Inferior parietal cortex (tissue), 1 donor: ENCODE data around the gene CTIF.

Experiments used
- DNase-seq: peaks from one replicate; pipeline ENCODE4 v3.0.0-alpha.2; 2016; ENCODE audit errors: extremely low spot score

The CTIF gene

DNA sequence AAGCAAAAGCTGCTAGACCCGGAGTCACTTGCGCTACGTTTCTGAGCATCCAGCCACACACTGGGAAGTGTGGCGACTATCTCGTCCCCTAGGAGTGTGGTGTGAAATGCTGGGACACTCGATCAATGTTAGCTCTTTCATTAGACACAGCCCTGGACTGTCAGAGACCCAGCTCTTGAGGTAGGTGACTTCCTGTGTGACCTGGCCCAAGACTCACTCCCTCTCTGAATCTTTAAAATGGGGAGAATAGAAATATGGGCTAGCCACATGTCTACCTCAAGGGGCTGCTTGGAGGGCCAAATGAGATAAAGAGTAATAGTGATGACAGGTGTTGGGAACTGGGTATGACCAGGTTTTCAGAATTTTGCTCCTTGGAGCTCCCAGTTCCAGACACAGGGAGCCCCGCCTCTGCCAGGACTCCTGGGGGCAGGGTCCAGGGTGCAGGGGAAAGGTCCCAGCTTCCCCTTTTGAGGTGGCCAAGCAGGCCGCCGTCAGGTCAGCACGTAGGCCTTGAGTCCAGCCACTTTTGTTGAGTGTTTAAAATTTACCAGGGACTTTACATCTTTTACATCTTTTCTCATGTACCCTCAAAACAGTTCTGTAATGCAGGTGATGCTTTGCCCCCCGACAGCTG lies 36.0 kb downstream of the CTIF start:
- no peak for DNase-seq

GRCh38 chr18:48575301-48575657 lies 36.4 kb downstream of the CTIF start:
- DNase-seq = no peak

GRCh38 chr18:48575658-48576456 lies 37.0 kb downstream of the CTIF start:
- DNase-seq = peak; percentile 72

GRCh38 chr18:48576457-48576771 lies 37.6 kb downstream of the CTIF start:
- peak; percentile 64 for DNase-seq

DNA sequence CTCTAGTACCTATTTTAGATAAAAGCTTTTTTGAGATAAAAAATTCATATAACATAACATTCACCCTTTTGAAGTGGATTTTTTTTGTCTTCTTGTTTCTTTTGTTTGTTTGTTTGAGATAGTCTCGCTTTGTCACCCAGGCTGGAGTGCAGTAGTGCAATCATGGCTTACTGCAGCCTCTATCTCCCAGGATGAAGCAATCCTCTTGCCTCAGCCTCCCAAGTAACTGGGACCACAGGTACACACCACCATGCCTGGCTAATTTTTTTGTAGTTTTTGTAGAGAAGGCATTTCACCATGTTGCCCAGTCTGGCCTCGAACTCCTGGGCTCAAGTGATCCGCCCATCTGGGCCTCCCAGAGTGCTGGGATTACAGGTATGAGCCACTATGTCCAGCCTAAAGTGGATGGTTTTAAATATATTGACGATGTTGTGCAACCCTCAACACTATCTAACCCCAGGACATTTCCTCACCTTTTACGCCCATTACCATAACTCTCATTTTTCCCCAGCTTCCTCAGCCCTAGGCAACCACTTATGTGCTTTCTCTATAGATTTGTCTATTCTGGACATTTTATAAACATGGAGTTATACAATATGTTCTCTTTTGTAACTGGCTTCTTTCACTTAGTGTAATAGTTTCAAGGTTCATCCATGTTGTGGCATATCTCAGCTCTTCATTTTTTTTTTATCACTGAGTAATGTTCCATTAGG lies 38.8 kb downstream of the CTIF start:
- DNase-seq = no peak

DNA sequence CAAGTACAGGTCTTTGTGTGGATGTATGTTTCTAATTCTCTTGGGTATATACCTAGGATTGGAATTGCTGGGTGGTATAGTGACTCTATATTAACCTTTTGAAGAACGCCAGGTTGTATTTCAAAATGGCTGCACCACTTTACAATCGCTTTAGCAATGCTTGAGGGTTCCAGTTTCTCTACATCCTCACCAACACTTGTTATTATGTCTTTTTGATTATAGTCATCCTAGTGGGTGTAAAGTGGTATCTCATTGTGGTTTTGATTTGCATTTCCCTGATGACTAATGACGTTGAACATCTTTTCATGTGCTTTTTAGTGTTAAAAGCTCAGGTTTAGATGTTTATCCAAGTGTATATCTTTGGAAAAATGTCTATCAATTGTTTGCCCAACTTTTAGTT lies 39.5 kb downstream of the CTIF start:
- DNase-seq = no peak

DNA sequence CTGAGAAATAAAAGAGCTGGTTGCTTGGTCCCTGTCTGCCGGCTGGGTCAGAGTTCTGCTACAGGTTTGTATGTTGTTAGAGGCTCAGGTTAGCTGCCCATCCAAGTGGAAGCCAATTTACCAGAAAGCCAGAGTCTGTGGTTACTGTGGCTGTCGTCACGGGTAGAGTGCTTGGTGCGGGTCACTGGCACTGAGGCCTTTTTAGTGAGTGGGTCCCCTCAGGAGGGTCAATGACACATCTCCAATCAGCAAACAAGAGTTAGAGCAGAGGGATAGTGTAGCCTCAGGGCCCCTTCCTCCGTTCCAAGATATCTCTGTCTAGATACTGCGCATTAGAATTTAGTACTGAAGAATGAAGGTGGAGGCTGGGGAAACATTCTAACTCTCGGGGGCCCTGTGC lies 41.2 kb downstream of the CTIF start:
- DNase-seq = no peak

DNA sequence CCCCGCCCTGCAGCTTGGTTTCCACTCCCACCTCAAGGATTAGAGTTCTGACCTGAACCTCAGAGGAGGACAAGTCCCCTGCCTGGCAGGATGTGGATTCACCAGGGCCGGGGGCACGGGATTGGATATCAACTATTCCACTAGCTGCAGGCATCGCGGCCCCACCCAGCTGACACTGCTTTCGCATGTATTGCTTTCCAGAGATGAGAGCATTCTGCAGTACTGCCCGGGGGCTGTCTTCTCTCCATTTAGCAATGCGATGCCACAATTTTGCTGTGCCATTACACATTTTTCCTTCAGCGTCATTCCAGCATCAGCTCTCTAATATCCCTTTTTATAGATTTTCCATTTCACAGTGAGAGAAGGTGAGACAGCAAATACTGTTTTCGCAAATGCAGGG lies 42.0 kb downstream of the CTIF start:
- no peak for DNase-seq

- no peak for DNase-seq
Measured at GRCh38 chr18:48581206-48581605, 42.4 kb downstream of the CTIF start.

DNA sequence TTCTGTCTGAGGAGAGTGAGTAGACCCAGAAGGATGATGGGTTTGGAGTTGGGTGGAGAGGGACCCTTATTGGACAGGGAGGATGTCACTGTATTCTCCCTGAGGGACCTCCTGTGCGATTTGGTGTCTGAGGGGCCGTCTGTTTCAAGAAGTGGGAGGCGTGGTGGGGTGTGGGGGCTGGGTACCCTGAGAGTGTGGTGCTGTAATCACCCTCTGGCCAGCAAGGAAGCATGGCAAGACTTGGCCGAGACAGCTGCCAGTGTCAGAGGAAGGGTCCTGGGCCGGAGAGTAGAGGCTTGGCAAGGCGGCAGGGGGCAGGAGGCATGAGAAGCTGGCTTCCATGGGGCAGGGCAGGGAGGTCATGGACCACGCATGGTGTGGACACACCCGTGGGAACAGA lies 43.1 kb downstream of the CTIF start:
- no peak for DNase-seq

GRCh38 chr18:48582946-48583345 lies 44.1 kb downstream of the CTIF start:
- DNase-seq = no peak

- DNase-seq = no peak
Measured at GRCh38 chr18:48583573-48583972, 44.7 kb downstream of the CTIF start.

GRCh38 chr18:48589797-48590519 lies 51.1 kb downstream of the CTIF start:
- peak; percentile 77 for DNase-seq

DNA sequence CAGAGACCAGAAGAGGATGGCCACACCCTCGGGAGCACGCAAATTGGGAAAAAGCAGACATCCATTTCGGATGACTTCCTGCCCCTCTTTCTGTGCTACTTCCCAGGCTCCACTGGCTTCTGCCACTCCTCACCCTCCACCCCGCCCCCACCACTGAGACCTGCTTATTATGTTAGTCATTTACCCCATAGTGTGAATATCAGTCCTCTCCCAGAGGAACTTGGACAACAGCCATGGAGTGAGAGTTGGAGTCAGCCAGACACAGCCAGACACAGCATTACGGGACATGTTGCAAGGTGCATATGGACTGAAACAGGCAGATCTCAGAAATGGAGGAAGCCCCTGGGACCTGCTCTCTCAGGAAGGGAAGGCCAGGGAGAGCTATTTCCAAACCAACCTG lies 51.8 kb downstream of the CTIF start:
- no peak for DNase-seq

GRCh38 chr18:48592540-48593171 lies 53.8 kb downstream of the CTIF start:
- DNase-seq = peak; percentile 39

DNA sequence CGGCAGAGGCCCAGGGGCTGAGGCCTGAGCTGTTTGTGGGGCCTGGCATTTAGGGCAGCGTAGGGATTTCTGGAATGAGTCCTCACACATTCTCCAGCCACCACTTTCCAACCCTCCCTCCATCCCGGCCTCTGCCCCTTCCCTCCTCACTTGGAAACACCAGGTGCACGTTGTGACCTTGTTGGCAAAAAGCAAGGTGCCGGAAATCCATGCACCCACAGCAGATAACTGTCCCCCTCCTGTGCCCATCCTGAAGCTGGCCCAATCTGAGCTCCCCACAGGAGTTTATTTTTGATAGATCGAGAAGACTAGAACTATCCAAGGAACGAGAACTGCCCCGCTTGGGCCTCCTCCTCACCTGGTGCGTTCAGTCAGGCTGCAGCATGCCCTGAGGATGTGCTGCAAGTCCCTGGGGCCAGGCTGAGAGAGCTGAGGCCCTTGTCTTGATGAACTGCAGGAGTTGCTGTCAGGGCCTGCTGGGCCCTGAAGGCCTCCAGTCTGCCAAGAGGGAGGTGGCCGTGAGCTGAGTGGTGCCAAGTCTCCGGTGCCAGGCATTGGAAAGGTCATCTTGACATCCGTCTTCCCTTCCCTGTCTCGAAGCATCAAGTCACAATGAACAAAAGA lies 55.8 kb downstream of the CTIF start:
- DNase-seq = no peak

DNA sequence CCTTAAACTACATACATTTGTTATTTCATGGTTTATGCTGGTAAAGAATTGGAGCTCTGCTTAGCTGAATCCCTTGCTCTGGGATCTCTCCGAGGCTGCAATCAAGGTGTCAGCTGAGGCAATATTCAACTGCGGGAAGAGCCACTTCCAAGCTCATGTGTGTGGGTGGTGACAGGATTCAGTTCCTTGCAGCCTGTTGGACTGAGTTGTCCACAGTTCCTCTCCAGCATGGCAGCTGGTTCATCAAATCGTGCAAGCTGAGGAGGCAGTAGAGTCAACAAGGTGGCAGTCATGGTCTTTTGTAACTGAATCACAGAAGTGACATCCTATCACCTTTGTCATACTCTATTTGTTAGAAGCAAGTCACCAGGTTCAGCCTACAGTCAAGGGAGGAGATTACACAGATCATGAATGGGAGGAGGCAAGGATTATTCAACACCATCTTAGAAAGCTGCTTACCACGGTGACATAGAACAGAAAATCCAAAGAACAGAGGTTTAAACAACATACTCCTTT lies 56.9 kb downstream of the CTIF start:
- no peak for DNase-seq

GRCh38 chr18:48597110-48597509 lies 58.3 kb downstream of the CTIF start:
- DNase-seq = no peak

- no peak for DNase-seq
Measured at GRCh38 chr18:48597671-48598070, 58.8 kb downstream of the CTIF start.

- DNase-seq = no peak
Measured at GRCh38 chr18:48599391-48599790, 60.6 kb downstream of the CTIF start.

GRCh38 chr18:48600046-48600445 lies 61.2 kb downstream of the CTIF start:
- DNase-seq = no peak
